KMS-11 (cell line): ENCODE data around the gene GPR162.

ENCODE experiments used
- H2AFZ ChIP-seq: fragments of 200-600 bp; sonication (generic); 2 replicates; pipeline ENCODE4 v1.6.1; 2016; ENCODE audit warnings: antibody characterized with exemption, mixed run types, low read depth
- H3K27ac ChIP-seq: fragments of 200-600 bp; sonication (generic); 2 replicates; pipeline ENCODE4 v1.6.1; 2016; ENCODE audit warnings: mild to moderate bottlenecking, mixed run types
- H3K27me3 ChIP-seq: fragments of 200-600 bp; sonication (generic); 2 replicates; pipeline ENCODE4 v1.6.1; 2017; ENCODE audit warnings: mild to moderate bottlenecking, low read depth, mixed run types, moderate library complexity; ENCODE audit not compliant: insufficient read depth
- H3K36me3 ChIP-seq: fragments of 200-600 bp; sonication (generic); 2 replicates; pipeline ENCODE4 v1.6.1; 2017; ENCODE audit warnings: mild to moderate bottlenecking, mixed run types; ENCODE audit not compliant: insufficient read depth
- H3K4me1 ChIP-seq: fragments of 200-600 bp; sonication (generic); 2 replicates; pipeline ENCODE4 v1.6.1; 2016; ENCODE audit warnings: mild to moderate bottlenecking, low read depth, mixed run types; ENCODE audit not compliant: poor library complexity, severe bottlenecking
- H3K4me2 ChIP-seq: fragments of 200-600 bp; sonication (generic); 2 replicates; pipeline ENCODE4 v1.7.0; 2016; ENCODE audit warnings: mild to moderate bottlenecking, mixed run types
- H3K4me3 ChIP-seq: fragments of 200-600 bp; sonication (generic); IDR thresholded peaks from 2 replicates; pipeline ENCODE4 v1.6.1; 2017; ENCODE audit warnings: low read depth, low read length, mixed read lengths; ENCODE audit not compliant: insufficient read depth
- H3K79me2 ChIP-seq: fragments of 200-600 bp; sonication (generic); 2 replicates; pipeline ENCODE4 v1.6.1; 2016; ENCODE audit warnings: low read depth, mixed run types; ENCODE audit not compliant: insufficient read depth
- H3K9ac ChIP-seq: fragments of 200-600 bp; sonication (generic); 2 replicates; pipeline ENCODE4 v1.6.1; 2016; ENCODE audit warnings: mild to moderate bottlenecking, mixed run types
- H4K20me1 ChIP-seq: fragments of 200-600 bp; sonication (generic); 2 replicates; pipeline ENCODE4 v1.6.1; 2016; ENCODE audit warnings: mild to moderate bottlenecking, mixed run types; ENCODE audit not compliant: insufficient read depth
- TF ChIP-seq, protein P1 (sequence below): fragments of 200-600 bp; sonication (generic); conservative IDR thresholded peaks from 2 replicates; pipeline ENCODE4 v1.6.1; 2017; ENCODE audit warnings: low read depth, mild to moderate bottlenecking, antibody characterized with exemption, low read length, moderate library complexity, mixed read lengths

Gene GPR162

DNA sequence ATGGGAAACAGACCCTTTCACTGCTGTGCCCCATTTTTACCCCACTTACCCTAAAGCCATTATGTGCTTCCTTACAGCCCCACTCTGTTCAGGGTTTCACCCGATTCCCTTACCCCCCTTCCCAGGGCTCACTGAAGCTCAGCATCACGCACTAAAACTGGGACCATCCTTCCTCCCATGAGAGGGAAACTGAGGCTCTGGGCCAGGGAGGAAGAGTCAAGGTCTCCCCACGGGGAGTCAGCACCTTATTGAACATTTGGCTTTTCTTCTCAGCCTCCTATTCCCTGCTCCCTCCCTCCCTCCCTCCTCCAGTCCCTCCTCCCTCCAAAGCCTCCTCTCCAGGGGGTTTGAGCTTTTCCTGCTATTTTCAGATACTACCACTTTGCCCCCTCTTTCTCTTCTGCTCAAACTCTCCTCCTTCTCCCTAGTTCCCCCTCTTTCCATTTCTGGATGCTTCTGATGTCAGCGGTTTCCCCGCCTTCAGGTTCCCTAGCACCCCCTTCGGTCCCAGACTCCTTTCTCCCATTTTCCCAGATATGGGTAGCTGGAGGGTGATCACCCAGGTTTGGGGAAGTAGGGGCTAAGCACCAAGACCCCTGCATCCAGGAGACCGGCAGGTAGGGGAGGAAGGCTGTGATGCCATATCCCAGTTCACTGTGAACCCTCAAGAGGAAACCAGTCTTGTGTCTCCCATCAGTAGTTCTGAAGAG is 960 bp downstream of the GPR162 start:
- H3K36me3 ChIP-seq = no peaks in the 10 kb centered on the region
- no peaks in the 10 kb centered on the region for H4K20me1 ChIP-seq
- H3K27me3 ChIP-seq = peaks cover 66% of the 10 kb centered on the region
- H3K27ac ChIP-seq = no peak overlapping the region
- no peak overlapping the region for H3K9ac ChIP-seq
- no peak overlapping the region for H2AFZ ChIP-seq
- TF ChIP-seq, protein P1, sequence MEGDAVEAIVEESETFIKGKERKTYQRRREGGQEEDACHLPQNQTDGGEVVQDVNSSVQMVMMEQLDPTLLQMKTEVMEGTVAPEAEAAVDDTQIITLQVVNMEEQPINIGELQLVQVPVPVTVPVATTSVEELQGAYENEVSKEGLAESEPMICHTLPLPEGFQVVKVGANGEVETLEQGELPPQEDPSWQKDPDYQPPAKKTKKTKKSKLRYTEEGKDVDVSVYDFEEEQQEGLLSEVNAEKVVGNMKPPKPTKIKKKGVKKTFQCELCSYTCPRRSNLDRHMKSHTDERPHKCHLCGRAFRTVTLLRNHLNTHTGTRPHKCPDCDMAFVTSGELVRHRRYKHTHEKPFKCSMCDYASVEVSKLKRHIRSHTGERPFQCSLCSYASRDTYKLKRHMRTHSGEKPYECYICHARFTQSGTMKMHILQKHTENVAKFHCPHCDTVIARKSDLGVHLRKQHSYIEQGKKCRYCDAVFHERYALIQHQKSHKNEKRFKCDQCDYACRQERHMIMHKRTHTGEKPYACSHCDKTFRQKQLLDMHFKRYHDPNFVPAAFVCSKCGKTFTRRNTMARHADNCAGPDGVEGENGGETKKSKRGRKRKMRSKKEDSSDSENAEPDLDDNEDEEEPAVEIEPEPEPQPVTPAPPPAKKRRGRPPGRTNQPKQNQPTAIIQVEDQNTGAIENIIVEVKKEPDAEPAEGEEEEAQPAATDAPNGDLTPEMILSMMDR = no peak
- H3K4me3 ChIP-seq = no peak overlapping the region
- no peak overlapping the region for H3K4me2 ChIP-seq
- H3K79me2 ChIP-seq = no peaks in the 10 kb centered on the region
- peaks cover 6% of the 10 kb centered on the region for H3K4me1 ChIP-seq

DNA sequence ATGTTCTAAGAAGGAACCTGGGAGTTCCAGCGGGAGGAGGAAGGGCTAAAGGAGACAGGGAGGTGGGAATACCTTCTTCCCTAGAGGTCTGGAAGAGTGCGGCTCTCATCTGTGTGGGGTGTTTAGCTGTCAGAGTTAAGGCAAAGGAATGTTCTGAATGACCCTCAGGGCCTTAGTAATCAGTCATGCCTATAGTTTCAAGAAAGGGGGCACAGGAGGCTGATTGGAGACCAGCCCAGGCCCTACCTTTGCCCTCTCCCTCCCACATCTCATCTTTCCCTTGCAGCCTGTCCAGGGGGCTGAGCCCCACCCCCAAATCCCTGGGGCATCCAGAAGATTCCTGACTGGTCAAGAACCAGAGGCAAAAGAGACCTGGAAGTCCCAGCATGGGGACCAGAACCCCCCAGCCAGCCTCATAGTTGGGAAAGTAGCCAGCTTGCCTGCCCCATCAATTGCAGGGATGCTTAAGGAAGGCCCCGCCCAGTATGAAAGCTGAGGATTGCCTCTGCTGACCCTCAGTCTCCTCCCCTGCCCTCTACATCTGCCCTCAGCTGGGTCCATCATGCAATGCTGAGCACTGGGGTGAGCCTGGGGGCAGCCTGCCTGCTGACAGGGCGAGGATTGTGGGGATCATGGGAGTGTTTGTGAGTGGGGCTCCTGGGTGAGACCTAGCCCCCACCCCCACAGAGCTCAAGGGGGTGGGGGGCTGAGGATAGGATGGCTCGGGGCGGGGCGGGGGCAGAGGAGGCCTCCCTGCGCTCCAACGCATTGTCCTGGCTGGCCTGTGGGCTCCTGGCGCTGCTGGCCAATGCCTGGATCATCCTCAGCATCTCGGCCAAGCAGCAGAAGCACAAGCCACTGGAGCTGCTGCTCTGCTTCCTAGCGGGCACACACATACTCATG is 1.8 kb downstream of the GPR162 start:
- Histone ChIP-seq H3K4me3 (no peak overlapping the region), H3K9ac (no peak overlapping the region), H2AFZ (no peak overlapping the region), H3K4me2 (no peak overlapping the region), H3K4me1 (peaks cover 6% of the 10 kb centered on the region), H3K27ac (no peak overlapping the region), H3K36me3 (no peaks in the 10 kb centered on the region), H3K27me3 (peaks cover 66% of the 10 kb centered on the region), H4K20me1 (no peaks in the 10 kb centered on the region), H3K79me2 (no peaks in the 10 kb centered on the region)
- TF ChIP-seq, protein P1 = no peak

DNA sequence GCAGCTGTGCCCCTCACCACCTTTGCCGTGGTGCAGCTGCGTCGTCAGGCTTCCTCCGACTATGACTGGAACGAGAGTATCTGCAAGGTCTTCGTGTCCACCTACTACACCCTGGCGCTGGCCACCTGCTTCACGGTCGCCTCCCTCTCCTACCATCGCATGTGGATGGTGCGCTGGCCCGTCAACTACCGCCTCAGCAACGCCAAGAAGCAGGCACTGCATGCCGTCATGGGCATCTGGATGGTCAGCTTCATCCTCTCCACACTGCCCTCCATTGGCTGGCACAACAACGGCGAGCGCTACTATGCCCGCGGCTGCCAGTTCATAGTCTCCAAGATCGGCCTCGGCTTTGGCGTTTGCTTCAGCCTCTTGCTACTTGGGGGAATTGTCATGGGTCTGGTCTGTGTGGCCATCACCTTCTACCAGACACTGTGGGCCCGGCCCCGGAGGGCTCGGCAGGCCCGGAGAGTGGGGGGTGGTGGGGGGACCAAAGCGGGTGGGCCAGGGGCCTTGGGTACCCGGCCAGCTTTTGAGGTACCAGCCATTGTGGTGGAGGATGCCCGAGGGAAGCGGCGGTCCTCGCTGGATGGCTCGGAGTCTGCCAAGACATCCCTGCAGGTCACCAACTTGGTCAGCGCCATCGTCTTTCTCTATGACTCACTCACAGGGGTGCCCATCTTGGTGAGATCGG is 2.6 kb downstream of the GPR162 start:
- Histone ChIP-seq H3K9ac (no peak overlapping the region), H3K4me2 (no peak overlapping the region), H2AFZ (no peak overlapping the region), H3K4me3 (no peak overlapping the region), H4K20me1 (no peaks in the 10 kb centered on the region), H3K27ac (no peak overlapping the region), H3K4me1 (peaks cover 6% of the 10 kb centered on the region), H3K36me3 (no peaks in the 10 kb centered on the region), H3K79me2 (no peaks in the 10 kb centered on the region), H3K27me3 (peaks cover 71% of the 10 kb centered on the region)
- TF ChIP-seq, protein P1 = no peak

DNA sequence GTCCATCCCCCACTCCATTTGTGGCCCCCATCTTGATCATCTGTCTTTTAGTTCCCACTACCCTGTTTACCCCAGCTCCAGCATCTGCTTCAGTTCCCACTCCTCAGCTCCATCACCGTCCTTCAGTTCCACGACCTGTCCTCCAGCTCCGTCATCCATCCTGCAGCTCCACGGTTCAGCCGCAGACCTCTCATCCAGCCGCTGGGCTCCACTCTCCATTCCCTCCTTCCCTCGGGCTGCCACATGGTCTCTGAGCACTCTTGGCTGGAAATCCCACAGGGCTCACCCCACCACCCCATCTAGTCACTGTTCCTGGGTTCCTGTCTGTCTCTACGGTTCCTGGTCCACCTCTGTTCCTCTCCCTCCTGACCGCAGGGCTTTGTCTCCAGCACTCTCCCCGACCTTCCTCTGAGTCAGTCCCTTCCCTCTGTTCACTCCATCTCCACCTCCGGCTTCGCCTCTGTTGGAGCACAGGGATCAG is 3.3 kb downstream of the GPR162 start:
- H3K4me1 ChIP-seq = peaks cover 6% of the 10 kb centered on the region
- no peak overlapping the region for H3K4me3 ChIP-seq
- H3K9ac ChIP-seq = no peak overlapping the region
- peaks cover 70% of the 10 kb centered on the region for H3K27me3 ChIP-seq
- H3K36me3 ChIP-seq = no peaks in the 10 kb centered on the region
- no peak overlapping the region for H2AFZ ChIP-seq
- TF ChIP-seq, protein P1 = no peak
- no peak overlapping the region for H3K27ac ChIP-seq
- no peaks in the 10 kb centered on the region for H4K20me1 ChIP-seq
- no peaks in the 10 kb centered on the region for H3K79me2 ChIP-seq
- H3K4me2 ChIP-seq = no peak overlapping the region
